DMS53 treated with DMSO at 0.1 percent for 48 hours (cell line): ENCODE measurements around the gene WDR7.

Experiments used
- DNase-seq: peaks from one replicate; lab custom pipeline; 2025; ENCODE audit not compliant: unreplicated experiment; lab: John Stamatoyannopoulos, UW

Gene WDR7

GRCh38 chr18:56789889-56790180 lies 138.7 kb downstream of the WDR7 start:
- DNase-seq = no peak

GRCh38 chr18:56795381-56795780 lies 144.2 kb downstream of the WDR7 start:
- DNase-seq = no peak

DNA sequence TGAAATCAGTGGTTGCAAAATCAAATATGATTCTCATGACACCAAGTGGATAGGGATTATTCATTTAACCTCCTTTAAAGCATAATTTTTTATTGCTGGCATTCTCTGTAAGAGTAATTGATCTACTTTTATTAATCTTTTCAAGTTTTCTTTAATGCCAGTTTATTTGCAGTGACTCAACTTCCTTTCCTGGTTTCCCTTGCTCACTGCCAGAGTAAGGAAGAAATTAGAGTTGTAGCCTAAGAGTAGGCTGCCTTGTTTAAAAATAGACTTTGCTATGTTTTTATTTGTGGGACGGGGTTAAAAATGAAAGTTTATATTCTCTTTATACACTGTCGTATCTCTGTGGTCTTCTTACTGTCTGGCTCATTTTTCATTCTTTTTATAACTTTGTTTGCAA lies 148.6 kb downstream of the WDR7 start:
- DNase-seq = no peak

GRCh38 chr18:56803051-56803450 lies 151.9 kb downstream of the WDR7 start:
- DNase-seq = no peak

DNA sequence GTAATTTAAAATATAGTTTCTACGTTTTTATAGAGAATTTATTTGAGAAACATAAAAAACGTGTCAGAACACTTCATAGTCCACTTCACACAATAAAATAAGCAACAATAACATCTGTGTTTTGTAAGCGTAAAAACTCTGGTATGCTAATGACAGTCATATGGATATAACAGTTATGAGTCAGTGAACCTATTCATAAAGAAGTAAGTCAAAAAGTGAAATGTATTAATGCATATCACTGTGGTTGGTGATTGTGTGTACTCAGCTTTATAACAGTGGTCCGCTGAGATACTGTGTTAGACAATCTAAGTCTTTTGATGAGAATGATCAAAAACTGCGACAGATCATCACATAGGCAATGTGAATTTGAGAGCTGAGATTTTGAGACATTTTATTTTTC lies 153.2 kb downstream of the WDR7 start:
- DNase-seq = no peak

- no peak for DNase-seq
These were observed 156.7 kb downstream of the WDR7 start for GRCh38 chr18:56807901-56808300.

DNA sequence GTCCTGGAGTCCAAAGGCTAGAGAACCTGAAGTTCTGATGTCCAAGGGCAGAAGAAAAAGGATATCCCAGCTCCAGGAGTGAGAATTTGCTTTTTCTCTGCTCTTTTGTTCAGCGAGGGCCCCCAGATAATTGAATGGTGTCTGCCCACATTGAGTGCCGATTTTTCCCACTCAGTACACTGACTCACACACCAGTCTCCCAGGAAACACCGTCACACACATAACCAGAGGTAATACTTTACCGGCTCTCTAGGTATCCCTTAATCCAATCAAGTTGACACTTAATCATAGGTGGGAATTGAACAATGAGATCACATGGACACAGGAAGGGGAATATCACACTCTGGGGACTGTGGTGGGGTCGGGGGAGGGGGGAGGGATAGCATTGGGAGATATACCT lies 161.5 kb downstream of the WDR7 start:
- DNase-seq = no peak

DNA sequence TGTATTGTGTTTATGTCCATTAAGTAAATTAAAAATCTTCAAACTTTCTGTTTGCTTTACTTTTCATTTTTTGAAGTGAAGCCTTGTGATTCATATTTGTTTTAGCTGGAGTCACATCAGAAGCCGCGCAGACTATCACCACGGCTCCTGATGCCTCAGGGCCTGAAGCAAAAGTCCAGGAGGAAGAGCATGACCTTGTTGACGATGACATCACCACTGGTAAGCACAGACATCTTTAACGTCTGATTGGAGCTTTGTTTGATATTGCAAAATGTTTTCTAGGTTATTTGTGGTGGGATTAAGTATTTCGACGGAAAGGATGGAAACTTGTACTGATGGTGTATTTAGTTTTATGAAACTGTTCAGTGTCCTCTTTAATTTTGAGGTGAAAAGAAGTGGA lies 164.8 kb downstream of the WDR7 start:
- DNase-seq = no peak

DNA sequence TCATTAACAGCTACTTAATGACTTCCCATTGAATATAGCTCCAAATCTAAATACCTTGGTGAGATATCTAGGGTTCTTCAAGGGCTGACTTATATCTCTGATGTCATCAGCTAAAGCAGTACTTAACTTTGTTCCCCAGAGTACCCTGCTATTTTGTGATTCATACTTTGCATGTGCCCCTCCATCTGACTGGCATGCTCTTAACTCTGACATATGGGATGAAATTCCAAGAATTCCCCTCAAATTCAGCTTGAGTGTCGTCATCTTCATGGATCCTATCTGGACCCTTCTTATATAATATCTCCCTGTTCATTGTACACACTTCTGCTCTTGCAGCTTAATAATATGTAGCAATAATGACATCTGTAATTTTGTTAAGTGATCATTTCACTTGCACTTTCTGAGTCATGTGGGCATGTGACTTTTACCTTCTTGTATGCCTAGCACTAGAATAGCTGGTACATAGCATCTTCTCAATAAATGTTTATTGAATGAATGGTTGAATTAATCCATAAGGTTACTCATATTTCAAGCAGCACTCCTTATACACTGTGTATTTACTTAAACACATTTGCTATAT lies 172.9 kb downstream of the WDR7 start:
- DNase-seq = no peak

DNA sequence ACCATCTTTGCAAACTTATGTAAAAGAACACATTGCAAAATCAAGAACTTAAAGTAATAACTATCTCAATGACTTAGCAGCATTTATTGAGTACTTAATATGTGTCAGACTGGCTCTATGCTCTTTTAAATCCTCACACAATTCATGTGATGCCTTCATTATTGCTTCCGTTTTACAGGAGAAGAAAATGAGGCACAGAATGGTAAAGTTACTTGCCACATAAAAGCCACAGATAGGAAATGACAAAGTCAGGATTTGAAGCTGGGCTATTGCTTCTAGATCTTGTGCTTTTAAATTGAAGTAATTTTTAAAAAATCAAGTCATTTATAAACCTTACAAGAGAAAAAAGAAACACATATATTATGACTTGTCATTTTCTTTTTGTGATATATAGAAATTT lies 174.2 kb downstream of the WDR7 start:
- DNase-seq = no peak

- no peak for DNase-seq
These were observed 174.7 kb downstream of the WDR7 start for GRCh38 chr18:56825878-56826277.

DNA sequence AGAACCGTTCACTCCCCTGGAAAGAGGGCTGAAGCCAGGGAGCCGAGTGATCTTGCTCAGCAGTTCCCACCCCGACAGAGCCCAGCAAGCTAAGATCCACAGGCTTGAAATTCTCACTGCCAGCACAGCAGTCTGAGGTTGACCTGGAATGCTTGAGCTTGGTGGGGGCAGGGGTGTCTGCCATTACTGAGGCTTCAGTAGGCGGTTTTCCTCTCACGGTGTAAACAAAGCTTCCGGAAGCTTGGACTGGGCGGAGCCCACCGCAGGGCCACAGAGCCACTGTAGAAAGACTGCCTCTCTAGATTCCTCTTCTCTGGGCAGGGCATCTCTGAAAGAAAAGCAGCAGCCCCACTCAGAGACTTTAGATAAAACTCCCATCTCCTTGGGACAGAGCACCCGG lies 180.8 kb downstream of the WDR7 start:
- no peak for DNase-seq

DNA sequence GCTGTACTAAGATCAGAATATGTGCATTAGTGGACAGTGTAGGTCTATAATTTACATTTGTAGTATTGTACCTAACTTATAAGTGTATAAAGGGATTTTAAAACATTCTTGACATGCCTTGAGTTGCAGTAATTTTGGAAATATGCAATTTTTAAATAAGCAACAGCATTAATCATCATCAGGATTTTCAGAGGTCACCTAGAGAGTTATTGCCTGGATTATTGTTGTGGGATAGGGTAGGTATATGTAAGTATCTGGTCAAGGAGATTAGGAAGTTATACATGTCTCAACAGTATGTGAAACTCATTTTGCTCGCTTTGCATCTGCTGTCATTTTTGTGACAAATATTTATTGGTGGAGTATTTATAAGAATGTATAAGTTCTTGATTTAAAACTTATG lies 184.2 kb downstream of the WDR7 start:
- no peak for DNase-seq

DNA sequence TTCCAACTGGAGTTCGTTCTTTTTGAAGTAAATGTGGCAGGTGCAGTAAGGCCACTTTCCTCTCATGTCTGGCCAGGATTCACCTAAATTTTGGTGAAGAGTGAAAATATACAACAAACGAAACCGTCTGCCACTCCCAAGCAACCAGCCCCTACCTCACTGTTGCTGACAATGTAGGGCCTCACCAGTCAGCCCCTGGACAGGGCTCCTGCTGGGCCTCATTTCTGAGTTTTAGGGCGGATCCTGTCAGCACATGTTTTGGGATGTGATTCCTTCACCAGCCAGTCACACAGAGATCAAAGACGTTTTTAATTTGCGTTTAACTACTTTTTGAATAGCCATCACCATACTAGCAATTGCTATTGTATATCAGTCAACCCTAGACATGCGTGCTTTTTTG lies 185.0 kb downstream of the WDR7 start:
- no peak for DNase-seq

- DNase-seq = no peak
These were observed 190.7 kb downstream of the WDR7 start for GRCh38 chr18:56841836-56842235.

DNA sequence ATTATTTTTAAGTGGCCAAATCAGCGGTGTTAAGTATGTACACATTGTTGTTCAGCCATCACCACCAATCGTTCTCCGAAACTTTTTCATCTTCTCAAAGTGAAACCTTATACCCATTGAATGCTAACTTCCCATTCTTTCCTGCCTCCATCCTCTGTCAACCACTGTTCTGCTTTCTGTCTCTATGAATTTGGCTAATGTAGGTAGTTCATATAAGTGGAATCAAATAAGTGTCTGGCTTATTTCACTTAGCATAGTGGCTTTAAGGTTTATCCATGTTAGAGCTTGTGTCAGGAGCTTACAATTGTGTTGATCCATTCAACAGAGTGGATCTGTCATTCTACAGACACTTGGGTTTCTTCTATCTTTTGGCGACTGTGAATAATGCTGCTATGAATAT lies 192.1 kb downstream of the WDR7 start:
- DNase-seq = no peak

DNA sequence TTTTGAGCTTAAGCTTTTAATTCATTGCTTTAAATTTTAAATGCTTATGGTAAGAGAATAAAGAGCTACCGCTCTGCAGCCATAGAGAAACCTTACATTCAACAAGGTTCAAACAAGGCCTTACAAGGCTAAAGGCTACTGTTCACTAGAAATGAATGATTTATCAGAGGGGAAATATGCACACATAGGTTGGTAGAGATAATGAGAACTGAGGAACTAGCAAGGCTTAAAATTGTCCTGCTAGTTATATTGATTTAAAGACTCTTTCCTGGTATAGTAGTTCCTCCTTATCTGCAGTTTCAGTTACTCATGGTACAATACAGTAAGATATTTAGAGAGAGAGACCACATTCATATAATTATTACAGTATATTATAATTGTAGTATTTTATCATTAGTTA lies 193.4 kb downstream of the WDR7 start:
- no peak for DNase-seq

- no peak for DNase-seq
These were observed 200.6 kb downstream of the WDR7 start for GRCh38 chr18:56851774-56852173.

GRCh38 chr18:56853961-56854360 lies 202.8 kb downstream of the WDR7 start:
- DNase-seq = peak; percentile 91

DNA sequence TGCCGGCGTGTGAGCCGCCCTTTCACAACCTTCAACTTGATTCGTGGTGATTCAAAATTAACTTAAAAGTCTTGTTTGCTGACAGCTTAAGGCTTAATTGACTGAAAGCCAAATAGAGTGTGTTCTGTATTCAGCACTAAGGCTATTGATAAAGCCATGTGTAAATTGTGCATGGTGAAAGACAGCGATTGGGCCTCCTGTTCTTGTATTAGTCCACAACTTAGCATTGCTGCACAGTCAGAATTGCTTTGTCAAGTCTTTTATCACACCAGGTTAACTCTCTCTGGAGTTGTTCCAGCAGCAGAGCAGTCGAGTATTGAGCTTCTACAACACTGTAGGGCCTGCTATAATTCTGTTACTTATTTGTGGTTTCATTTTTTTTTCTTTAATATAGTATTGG lies 210.1 kb downstream of the WDR7 start:
- no peak for DNase-seq

GRCh38 chr18:56869189-56869777 lies 218.1 kb downstream of the WDR7 start:
- DNase-seq = peak; percentile 83

- DNase-seq = no peak
These were observed 219.8 kb downstream of the WDR7 start for GRCh38 chr18:56870982-56871381.

DNA sequence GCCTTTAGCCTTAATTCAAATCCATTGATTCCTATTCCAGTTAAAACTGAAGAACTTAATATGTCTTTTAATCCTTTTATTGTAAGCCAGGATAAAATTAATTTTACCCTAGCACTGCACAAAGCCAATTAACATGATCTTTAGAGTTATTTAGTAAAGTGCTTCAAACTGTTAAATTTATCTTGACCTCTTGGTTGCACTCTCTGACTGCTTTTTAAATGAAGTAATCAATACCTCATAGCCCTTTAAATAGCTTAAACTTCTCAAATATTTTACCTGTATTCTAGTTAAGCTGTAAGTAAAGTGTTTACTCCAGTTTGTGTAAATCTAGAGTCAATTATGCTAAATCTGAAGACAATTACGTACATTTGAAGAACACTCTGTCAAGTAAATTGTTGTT lies 221.0 kb downstream of the WDR7 start:
- no peak for DNase-seq
